ENCODE data around the gene HDAC9.

The HDAC9 gene

GRCh38 chr7:18531539-18531938 lies 36.0 kb downstream of the HDAC9 start:
- H3K9me3 ChIP-seq, result no peaks in the 10 kb centered on the region
- no peaks in the 10 kb centered on the region for H3K27me3 ChIP-seq
- no peak overlapping the region for H3K4me3 ChIP-seq (ENCODE audit: low read depth, low read length)
- no peak for DNase-seq
- no peaks in the 10 kb centered on the region for H3K36me3 ChIP-seq
- H3K4me1 ChIP-seq, result no peaks in the 10 kb centered on the region
- no peak for TF ChIP-seq CTCF (IDR thresholded peaks at IDR 0.05; ENCODE audit: low read depth, low read length)

DNA sequence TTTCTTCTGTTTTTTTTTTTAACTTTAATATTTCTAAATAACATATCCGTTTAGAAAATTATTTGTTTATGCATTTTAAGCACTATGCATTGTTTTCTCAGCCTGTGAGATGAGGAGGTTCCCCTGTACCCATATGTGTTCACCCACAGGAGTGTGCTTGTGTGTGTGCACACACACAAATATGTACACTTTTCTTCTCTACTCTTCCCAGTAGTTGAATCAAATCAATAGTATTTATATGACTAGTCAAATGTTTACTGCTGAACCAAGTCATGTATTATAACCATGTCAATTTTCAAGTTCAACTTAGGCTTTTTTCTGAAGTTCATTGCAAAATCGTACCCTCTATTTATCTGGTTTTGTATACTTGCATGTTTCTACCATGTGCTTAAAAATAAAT lies 37.3 kb downstream of the HDAC9 start:
- TF ChIP-seq CTCF (IDR thresholded peaks at IDR 0.05; ENCODE audit: low read depth, low read length), result no peak
- H3K4me3 ChIP-seq (ENCODE audit: low read depth, low read length), result no peak overlapping the region
- no peaks in the 10 kb centered on the region for H3K36me3 ChIP-seq
- H3K27me3 ChIP-seq, result no peaks in the 10 kb centered on the region
- H3K4me1 ChIP-seq, result peaks cover 2% of the 10 kb centered on the region
- DNase-seq, result no peak
- H3K9me3 ChIP-seq, result no peaks in the 10 kb centered on the region

DNA sequence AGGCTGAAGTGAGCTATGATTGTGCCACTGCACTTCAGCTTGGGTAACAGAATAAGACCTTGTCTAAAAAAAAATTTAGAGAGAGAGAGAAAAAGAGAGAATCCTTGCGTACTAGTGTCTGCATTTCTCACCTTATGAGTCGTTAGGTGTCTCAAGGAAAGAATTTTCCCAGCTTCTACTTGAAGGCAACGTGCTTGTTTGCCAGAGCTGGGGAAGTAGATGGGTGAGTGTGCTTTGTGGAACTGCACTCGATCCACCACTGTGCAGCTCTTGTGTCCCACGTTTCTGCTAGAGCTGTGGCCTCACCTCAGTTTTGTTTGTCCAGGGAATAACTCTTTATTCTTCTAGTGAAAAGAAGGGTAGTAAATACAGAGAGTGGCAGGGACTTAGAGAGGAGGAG lies 38.9 kb downstream of the HDAC9 start:
- no peaks in the 10 kb centered on the region for H3K36me3 ChIP-seq
- no peak overlapping the region for H3K4me3 ChIP-seq (ENCODE audit: low read depth, low read length)
- H3K4me1 ChIP-seq, result peaks cover 14% of the 10 kb centered on the region
- no peaks in the 10 kb centered on the region for H3K27me3 ChIP-seq
- H3K9me3 ChIP-seq, result no peaks in the 10 kb centered on the region
- DNase-seq, result no peak
- TF ChIP-seq CTCF (IDR thresholded peaks at IDR 0.05; ENCODE audit: low read depth, low read length), result no peak

- H3K36me3 ChIP-seq, result no peaks in the 10 kb centered on the region
- H3K27me3 ChIP-seq, result no peaks in the 10 kb centered on the region
- H3K4me3 ChIP-seq (ENCODE audit: low read depth, low read length), result no peak overlapping the region
- H3K4me1 ChIP-seq, result peaks cover 14% of the 10 kb centered on the region
- DNase-seq, result no peak
- no peaks in the 10 kb centered on the region for H3K9me3 ChIP-seq
- no peak for TF ChIP-seq CTCF (IDR thresholded peaks at IDR 0.05; ENCODE audit: low read depth, low read length)
Measured at GRCh38 chr7:18535810-18536415, 40.4 kb downstream of the HDAC9 start.

- no peak overlapping the region for H3K4me3 ChIP-seq (ENCODE audit: low read depth, low read length)
- no peak for TF ChIP-seq CTCF (IDR thresholded peaks at IDR 0.05; ENCODE audit: low read depth, low read length)
- no peaks in the 10 kb centered on the region for H3K9me3 ChIP-seq
- no peaks in the 10 kb centered on the region for H3K36me3 ChIP-seq
- H3K27me3 ChIP-seq, result no peaks in the 10 kb centered on the region
- H3K4me1 ChIP-seq, result peaks cover 17% of the 10 kb centered on the region
- no peak for DNase-seq
Measured at GRCh38 chr7:18536486-18536885, 40.9 kb downstream of the HDAC9 start.

DNA sequence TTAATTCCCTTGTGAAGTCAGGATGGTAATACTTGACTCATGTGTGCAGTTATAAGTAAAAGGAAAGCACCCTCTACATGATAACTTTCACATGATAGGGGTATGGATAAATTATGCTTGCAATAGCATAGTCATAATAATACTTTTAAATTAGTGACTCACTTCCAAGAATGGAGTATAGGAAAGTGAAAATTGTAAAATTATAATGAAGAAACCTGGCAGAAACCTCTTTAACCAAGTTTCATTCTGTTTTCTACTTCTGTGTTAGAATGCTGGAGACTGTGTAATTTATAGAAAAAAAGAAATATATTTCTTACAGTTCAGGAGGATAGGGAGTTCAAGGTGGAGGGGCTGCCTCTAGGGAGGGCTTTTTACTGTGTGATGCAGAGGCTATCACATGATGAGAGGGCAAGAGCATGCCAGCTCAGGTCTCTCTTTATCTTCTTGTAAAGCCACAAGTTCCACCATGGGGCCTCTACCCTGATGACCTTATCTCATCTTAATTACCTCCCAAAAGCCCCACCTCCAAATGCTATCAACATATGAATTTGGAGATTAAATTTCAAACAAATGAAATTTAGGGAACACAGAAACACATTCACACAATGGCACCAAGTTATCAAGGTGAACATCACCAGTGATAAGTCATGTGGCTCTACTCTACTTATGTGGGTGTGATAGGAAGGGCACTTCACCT lies 43.2 kb downstream of the HDAC9 start:
- no peak for TF ChIP-seq CTCF (IDR thresholded peaks at IDR 0.05; ENCODE audit: low read depth, low read length)
- H3K36me3 ChIP-seq, result no peaks in the 10 kb centered on the region
- no peaks in the 10 kb centered on the region for H3K9me3 ChIP-seq
- H3K4me3 ChIP-seq (ENCODE audit: low read depth, low read length), result no peak overlapping the region
- no peak for DNase-seq
- H3K4me1 ChIP-seq, result peaks cover 21% of the 10 kb centered on the region
- H3K27me3 ChIP-seq, result no peaks in the 10 kb centered on the region

Measured in BE2C (cell line).